OCI-LY3 (cell line): Measurements from ENCODE around the gene NEK11.

ENCODE experiments used
- EZH2phosphoT487 ChIP-seq: fragments of 200-600 bp; shearing (Covaris generic); IDR thresholded peaks from 2 replicates; pipeline ENCODE4 v1.6.1; 2018; ENCODE audit warnings: antibody characterized with exemption, mixed run types, low read depth
- TF ChIP-seq, protein P1 (sequence below): fragments of 200-600, 300-600 bp; sonication (generic); IDR thresholded peaks from 2 replicates; pipeline ENCODE4 v1.5.1; 2014; ENCODE audit warnings: antibody characterized with exemption, low read length, low read depth

DNA sequence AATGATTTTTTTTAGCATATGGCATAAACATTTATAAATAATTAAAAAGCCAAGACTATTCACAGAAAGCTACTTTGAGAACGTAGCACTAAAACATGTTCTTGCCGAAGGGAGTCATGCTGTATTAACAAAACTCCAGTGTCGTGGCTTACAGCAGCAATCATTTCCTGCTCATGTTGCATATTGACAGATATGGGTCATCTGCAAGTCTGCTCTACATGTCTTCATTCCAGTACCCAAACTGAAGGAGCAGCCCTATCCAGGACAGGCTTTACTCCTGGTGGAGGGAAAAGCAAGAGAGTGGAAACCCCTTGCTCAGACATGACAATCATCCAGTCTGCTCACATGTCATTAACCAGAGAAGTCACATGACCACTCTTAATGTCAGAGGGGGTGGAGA, 87.6 kb downstream of the NEK11 start:
- TF ChIP-seq, protein P1, sequence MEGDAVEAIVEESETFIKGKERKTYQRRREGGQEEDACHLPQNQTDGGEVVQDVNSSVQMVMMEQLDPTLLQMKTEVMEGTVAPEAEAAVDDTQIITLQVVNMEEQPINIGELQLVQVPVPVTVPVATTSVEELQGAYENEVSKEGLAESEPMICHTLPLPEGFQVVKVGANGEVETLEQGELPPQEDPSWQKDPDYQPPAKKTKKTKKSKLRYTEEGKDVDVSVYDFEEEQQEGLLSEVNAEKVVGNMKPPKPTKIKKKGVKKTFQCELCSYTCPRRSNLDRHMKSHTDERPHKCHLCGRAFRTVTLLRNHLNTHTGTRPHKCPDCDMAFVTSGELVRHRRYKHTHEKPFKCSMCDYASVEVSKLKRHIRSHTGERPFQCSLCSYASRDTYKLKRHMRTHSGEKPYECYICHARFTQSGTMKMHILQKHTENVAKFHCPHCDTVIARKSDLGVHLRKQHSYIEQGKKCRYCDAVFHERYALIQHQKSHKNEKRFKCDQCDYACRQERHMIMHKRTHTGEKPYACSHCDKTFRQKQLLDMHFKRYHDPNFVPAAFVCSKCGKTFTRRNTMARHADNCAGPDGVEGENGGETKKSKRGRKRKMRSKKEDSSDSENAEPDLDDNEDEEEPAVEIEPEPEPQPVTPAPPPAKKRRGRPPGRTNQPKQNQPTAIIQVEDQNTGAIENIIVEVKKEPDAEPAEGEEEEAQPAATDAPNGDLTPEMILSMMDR, result no peak
- no peak for TF ChIP-seq EZH2phosphoT487
